ENCODE results near the gene ENOPH1. TPM values are rescaled to one million over a fixed set of nuclear protein-coding genes. Genes with fewer than 3 reads are reported as not detected.
"Not testable (repeated sequence)": the region's sequence is repeated elsewhere in the genome, so short reads cannot be mapped to it uniquely, and the experiment has no call there.

The ENOPH1 gene
- total RNA-seq, 3 donors from 2014 or later, result 15.6 to 22.7 (median 19.9) TPM

DNA sequence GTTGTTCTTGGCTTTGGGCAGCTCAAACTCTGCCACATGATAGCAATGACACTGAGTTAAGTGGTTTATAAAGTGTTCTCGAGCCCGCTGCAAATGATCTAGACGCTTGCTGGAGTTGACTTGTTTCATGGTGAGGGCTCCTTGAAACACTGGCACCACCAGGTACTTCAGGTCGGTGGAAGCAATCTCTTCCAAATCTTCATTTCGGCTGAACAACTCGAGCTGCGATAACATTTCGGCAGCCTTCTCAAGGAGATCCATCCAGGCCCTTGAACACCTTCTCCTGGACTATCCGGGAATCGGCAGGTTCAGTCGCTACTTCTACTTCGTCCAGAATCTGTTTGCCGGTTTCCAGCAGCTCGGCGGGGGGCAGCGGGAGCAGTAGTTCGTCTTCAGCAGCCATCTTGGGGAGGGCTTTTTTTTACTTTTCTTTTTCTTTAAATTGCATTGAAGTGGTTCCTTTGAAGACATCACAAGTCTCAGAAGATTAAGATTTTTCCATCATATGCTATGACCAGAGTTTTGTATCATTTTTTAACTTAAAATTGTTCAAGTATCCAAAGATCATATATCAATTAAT is 28.1 kb upstream of the ENOPH1 start:
- Histone ChIP-seq H3K36me3 (ENCODE audit: low read depth) (no peaks in the 10 kb centered on the region), H3K4me3 (no peak overlapping the region), H3K9me3 (no peaks in the 10 kb centered on the region), H3K4me1 (ENCODE audit: low read depth) (no peaks in the 10 kb centered on the region)
- ATAC-seq (no peak), DNase-seq (no peak)
- intact Hi-C loops (cut with DNase I, micrococcal nuclease), result no loop called here
- TF ChIP-seq, protein P1, sequence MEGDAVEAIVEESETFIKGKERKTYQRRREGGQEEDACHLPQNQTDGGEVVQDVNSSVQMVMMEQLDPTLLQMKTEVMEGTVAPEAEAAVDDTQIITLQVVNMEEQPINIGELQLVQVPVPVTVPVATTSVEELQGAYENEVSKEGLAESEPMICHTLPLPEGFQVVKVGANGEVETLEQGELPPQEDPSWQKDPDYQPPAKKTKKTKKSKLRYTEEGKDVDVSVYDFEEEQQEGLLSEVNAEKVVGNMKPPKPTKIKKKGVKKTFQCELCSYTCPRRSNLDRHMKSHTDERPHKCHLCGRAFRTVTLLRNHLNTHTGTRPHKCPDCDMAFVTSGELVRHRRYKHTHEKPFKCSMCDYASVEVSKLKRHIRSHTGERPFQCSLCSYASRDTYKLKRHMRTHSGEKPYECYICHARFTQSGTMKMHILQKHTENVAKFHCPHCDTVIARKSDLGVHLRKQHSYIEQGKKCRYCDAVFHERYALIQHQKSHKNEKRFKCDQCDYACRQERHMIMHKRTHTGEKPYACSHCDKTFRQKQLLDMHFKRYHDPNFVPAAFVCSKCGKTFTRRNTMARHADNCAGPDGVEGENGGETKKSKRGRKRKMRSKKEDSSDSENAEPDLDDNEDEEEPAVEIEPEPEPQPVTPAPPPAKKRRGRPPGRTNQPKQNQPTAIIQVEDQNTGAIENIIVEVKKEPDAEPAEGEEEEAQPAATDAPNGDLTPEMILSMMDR (IDR thresholded peaks at IDR 0.05), result no peak

DNA sequence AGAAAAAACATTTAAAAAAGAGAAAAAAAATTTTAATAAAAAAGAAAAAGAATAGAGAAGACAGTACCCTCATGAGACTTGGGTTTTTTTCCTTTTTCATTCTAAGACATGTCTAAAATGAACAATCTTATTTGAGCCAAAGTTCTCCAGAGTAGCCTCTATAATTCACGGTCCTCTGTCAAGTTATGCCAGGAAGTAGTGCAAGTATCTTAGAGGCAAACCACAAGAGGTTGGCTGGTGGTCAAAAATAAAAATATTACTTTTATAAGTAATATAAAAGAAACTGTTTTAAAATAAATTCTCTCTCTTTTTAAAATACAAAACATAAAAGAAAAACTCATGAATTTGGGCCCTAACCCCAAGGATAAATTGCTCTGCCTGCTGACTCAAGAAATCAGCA is 26.7 kb upstream of the ENOPH1 start:
- intact Hi-C loops (cut with DNase I, micrococcal nuclease), result no loop called here
- H3K4me3 ChIP-seq, result no peak overlapping the region
- H3K36me3 ChIP-seq (ENCODE audit: low read depth), result no peaks in the 10 kb centered on the region
- H3K4me1 ChIP-seq (ENCODE audit: low read depth), result no peaks in the 10 kb centered on the region
- H3K9me3 ChIP-seq, result no peaks in the 10 kb centered on the region
- DNase-seq, result no peak
- TF ChIP-seq, protein P1 (IDR thresholded peaks at IDR 0.05), result no peak
- ATAC-seq, result no peak

DNA sequence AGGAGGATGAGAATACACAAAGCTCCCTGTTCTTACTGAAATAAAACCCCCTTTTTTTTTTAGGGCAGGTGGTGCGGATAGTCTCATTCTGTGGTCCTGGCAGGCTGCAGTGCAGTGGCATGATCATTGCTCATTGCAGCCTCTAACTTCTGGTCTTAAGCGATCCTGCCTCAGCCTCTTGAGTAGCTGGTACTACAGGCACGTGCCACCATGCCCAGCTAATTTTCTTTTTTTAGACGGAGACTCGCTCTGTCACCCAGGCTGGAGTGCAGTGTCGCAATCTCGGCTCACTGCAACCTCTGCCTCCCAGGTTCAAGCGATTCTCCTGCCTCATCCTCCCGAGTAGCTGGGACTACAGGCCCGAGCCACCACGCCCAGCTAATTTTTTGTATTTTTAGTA is 15.3 kb upstream of the ENOPH1 start:
- H3K9me3 ChIP-seq; H3K36me3 ChIP-seq (ENCODE audit: low read depth); H3K4me1 ChIP-seq (ENCODE audit: low read depth); ATAC-seq; H3K4me3 ChIP-seq; DNase-seq; intact Hi-C loops (cut with DNase I, micrococcal nuclease): not testable (repeated sequence)

DNA sequence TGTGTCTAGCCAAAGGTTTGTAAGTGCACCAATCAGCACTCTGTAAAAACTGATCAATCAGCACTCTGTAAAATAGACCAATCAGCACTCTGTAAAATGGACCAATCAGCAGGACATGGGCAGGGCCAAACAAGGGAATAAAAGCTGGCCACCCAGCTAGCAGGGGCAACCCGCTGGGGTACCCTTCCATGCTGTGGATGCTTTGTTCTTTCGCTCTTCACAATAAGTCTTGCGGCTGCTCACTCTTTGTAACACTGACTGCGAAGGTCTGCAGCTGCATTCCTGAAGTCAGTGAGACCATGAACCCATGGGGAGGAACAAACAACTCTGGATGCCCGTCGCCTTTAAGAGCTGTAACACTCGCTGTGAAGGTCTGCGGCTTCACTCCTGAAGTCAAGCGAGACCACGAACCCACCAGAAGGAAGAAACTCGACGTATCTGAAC is 14.4 kb upstream of the ENOPH1 start:
- no peak for ATAC-seq
- TF ChIP-seq, protein P1 (IDR thresholded peaks at IDR 0.05), result no peak
- no peak for DNase-seq
- Histone ChIP-seq H3K9me3 (no peaks in the 10 kb centered on the region), H3K36me3 (ENCODE audit: low read depth) (no peaks in the 10 kb centered on the region), H3K4me3 (no peak overlapping the region), H3K4me1 (ENCODE audit: low read depth) (no peaks in the 10 kb centered on the region)
- intact Hi-C loops (cut with DNase I, micrococcal nuclease), result no loop called here

DNA sequence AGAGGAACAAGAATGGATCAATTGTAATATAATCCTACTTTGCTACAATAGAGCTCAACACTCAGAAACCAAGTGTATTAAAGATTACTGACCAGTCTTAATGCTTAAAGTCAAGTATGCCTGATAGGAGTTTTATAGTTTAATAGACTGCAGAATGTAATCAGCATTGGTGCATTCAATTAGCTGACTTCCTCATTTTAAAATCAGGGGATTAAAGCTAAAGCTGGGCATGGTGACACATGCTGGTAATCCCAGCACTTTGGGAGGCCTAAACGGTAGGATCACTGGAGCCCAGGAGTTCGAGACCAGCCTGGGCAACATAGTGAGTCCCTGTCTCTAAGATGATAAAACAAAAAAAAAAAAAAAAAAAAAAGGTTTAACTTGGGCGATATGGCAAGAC is 10.9 kb upstream of the ENOPH1 start:
- Histone ChIP-seq H3K36me3 (ENCODE audit: low read depth) (no peaks in the 10 kb centered on the region), H3K4me3 (no peak overlapping the region), H3K4me1 (ENCODE audit: low read depth) (no peaks in the 10 kb centered on the region), H3K9me3 (no peaks in the 10 kb centered on the region)
- intact Hi-C loops (cut with DNase I, micrococcal nuclease), result no loop called here
- no peak for DNase-seq
- TF ChIP-seq, protein P1 (IDR thresholded peaks at IDR 0.05), result no peak
- no peak for ATAC-seq

DNA sequence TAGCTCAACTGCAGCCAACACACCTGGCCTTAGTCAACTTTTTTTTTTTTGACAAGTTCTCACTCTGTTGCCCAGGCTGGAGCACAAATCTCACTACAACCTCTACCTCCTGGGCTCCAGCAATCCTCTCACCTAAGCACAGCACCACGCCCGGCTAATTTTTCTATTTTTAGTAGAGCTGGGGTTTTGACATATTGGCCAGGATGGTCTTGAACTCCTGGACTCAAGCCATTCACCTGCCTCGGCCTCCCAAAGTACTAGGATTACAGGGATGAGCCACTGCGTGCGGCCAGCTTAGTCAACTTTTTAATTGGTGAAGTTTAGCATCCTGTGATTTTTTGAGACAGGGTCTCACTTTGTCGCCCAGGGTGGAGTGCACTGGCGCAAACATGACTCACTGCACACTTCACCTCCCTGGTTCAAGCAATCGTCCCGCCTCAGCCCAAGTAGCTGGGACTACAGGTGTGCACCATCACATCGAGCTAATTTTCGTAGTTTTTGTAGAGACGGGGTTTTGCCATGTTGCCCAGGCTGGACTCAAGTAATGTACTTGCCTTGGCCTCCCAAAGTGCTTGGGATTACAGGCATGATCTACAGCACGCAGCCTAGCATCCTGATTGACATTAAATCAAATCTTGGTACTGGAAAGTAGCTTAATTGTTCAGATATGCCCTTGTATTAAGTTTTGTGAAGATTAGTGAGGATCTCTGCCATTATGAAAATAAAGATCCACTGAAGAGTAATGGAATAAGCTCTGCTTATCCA is 8.4 kb upstream of the ENOPH1 start:
- H3K4me1 ChIP-seq (ENCODE audit: low read depth), result peaks cover 10% of the 10 kb centered on the region
- H3K4me3 ChIP-seq, result no peak overlapping the region
- ATAC-seq (peak; percentile 34), DNase-seq (no peak)
- intact Hi-C loops (cut with DNase I, micrococcal nuclease), result loop anchor here (10.0 kb wide), 1 partner anchor 47 kb away; the partner anchor contains the start of gene HNRNPD (in 2 of the 2)
- TF ChIP-seq, protein P1 (IDR thresholded peaks at IDR 0.05), result no peak
- no peaks in the 10 kb centered on the region for H3K36me3 ChIP-seq (ENCODE audit: low read depth)
- no peaks in the 10 kb centered on the region for H3K9me3 ChIP-seq
